Activated CD4-positive, alpha-beta T cell treated with anti-CD3 and anti-CD28 coated beads, Interleukin-10, Interleukin-2, amounts not matched to agents 100 ng/mL and 50 ng/mL, durations not matched to agents 16 hours and 8 hours (primary cell): ENCODE data around the gene TMCC3.
A peak's percentile ranks its signal among the peaks of the same experiment; 100 is the strongest.
"Not testable (repeated sequence)": the region's sequence is repeated elsewhere in the genome, so short reads cannot be mapped to it uniquely, and the experiment has no call there.

Experiments
- DNase-seq: peaks from one replicate; pipeline ENCODE4 v3.0.0-alpha.2; 2020

TMCC3 gene, protein sequence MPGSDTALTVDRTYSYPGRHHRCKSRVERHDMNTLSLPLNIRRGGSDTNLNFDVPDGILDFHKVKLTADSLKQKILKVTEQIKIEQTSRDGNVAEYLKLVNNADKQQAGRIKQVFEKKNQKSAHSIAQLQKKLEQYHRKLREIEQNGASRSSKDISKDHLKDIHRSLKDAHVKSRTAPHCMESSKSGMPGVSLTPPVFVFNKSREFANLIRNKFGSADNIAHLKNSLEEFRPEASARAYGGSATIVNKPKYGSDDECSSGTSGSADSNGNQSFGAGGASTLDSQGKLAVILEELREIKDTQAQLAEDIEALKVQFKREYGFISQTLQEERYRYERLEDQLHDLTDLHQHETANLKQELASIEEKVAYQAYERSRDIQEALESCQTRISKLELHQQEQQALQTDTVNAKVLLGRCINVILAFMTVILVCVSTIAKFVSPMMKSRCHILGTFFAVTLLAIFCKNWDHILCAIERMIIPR

DNA sequence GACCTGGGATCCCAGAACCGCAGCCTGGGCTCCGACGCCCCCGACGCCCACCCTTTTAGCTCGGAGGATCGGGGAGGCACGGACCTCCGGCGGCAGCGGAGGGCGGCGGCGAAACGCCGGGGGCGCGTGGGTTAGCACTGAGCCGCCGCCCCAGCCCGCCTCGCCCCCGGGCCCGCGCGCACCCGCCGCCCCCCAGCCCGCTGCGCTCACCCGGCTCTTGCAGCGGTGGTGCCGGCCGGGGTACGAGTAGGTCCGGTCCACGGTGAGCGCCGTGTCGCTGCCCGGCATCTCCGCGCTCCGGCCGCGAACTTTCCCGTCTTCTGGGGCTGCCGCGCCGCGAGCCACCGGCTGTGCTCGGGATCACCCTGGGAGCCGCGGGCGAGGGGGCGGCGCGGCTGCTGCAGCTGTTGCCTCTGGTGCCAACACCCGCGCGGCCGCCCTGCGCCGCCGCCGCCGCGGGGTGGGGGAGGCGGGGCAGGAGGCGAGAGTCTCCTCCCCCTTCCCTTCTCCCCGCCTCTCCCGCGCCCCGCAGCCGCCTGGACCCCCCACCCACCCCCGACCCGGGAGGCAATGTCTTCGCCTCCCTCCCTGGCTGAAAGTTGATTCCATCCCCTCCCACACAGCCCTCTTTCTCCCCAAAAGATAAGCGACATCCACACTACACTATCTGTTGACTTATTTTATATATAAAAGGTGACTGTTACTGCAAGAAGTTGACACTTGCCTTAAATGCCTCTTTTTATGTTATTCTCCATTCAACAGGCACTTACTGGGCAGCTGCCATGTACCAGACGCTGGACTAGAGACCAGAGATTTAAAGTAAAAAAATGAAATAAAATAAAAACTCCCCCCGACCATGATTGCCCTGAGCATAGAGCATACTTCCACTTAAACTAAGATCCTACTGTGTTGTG lies at the start of gene TMCC3:
TMCC3 (minus strand) TSS at position 415 of the 914 bp plus-strand sequence; CDS start at position 288, 127 bp downstream.
- peak; percentile 17 for DNase-seq

DNA sequence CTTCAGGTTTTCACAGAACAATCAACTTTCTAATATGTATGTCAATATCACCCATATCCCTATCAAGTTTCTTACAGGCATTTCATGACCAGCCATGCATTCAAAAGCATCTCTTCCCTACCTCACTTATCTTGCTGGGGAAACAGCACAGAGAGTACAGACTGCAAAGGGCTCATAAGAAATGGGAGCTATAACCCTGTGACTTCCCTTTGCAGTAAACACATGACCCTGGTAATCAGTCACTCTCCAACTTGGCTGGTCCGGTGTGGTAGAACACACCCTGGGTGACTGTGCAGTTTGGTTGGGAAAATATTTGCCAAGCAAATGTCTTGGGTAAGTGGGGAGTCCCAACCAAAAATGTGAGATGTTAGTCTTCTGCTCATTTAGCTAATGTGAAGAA lies 49.4 kb upstream of the TMCC3 start:
- no peak for DNase-seq

GRCh38 chr12:94698578-94698977 lies 48.2 kb upstream of the TMCC3 start:
- no peak for DNase-seq

DNA sequence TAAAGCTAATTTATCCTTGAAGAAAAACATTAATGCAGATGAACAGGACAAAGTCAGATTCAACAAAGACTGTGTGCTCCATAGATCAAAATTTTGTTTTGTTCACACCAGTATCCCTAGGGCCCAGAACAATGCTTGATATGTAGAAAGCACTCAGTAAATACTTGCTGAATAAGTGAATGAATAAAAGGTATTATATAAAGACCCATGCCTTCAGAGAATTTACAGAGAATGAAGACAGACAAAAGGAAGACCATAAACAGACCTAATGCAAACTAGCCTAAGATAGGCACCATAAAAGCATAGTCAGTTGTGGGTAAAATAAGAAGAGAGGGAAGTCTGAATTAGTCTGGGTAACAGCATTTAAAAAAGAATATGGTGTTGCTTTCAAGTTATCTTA lies 47.3 kb upstream of the TMCC3 start:
- no peak for DNase-seq

GRCh38 chr12:94694732-94695131 lies 44.4 kb upstream of the TMCC3 start:
- DNase-seq = no peak

- DNase-seq = not testable (repeated sequence)
Observed at GRCh38 chr12:94692826-94693225, 42.5 kb upstream of the TMCC3 start.

DNA sequence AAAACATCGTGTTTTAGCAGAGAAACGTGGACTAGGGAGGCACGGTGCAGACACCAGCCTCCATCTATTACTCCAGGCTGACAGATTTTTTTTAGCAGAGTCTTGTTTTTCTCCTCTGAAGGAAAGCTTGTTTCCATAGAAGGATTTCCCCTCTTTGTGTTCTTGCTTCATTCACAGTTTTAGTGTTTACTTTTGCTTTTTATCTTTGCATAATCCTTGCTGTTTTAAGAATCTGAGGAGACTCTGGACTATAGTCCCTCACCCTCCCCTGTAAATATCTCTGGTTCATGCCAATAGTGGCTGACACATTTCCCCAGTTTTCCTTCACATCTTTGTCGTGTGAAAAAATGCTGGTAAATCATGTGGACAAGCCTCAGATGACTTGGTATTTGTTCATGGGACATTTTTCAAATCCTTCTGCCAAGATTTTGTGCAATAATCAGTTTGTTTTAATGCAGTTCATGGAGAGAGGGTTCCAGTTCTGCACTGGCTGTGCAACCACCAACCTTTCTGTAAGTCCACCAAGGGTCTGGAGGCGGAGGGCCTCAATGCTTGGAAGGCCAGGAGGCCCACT lies 39.9 kb upstream of the TMCC3 start:
- DNase-seq = no peak

DNA sequence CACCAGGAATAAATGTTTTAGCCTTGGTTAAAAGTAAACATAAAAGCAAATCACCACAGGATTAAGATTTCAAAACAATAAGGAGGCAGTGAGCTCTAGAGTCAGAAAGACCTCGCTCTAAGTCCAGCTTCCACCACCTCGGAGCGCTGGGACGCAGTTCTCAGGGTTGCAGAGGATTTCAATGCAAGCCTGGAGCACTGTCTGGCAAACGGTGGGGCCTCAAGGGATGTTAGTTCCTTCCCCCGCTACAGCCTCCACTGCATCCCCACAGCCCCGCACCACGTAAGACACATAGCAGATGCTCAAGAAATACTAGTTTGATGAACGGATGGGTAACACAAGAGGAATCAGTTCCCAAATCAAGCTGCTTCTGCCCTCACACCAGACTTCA lies 39.3 kb upstream of the TMCC3 start:
- DNase-seq = no peak

GRCh38 chr12:94689002-94689645 lies 38.8 kb upstream of the TMCC3 start:
- DNase-seq = peak; percentile 47

GRCh38 chr12:94687891-94688290 lies 37.5 kb upstream of the TMCC3 start:
- no peak for DNase-seq

DNA sequence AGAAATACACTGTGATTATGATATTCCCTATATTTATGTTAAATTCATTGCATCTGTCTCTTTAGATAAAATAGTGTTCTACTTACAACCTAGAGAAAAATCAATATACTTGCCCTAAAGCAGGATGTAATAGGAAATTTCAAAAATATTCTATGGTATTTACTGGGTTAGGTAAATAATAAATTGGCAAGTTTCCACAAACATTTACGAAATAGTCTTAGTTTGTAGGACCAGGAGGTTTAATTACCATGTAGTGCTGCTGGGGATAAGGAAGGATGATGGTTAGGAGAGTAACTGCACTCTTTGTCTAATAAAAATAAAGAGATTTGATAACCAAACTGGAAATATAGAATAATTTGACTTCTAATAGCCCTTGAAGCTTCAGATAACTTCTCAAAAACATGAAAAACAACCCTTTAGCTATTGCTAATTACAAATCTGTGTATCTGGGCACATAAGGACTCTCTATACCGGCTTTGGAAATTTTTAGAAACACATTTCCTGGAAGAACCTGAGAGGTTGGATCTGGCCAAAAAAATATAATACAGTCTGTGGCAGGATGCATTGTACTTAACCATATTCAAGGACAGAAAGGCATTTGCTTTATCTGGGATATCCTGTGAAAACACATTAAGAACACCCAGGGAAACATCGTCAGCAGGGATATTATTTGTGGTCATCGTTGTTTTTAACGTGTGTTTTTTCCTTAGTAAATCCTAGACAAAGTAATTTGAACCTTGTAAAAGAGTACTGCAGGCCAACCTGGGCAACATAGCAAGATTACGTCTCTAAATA lies 36.7 kb upstream of the TMCC3 start:
- no peak for DNase-seq

GRCh38 chr12:94684416-94685142 lies 34.2 kb upstream of the TMCC3 start:
- DNase-seq = no peak

DNA sequence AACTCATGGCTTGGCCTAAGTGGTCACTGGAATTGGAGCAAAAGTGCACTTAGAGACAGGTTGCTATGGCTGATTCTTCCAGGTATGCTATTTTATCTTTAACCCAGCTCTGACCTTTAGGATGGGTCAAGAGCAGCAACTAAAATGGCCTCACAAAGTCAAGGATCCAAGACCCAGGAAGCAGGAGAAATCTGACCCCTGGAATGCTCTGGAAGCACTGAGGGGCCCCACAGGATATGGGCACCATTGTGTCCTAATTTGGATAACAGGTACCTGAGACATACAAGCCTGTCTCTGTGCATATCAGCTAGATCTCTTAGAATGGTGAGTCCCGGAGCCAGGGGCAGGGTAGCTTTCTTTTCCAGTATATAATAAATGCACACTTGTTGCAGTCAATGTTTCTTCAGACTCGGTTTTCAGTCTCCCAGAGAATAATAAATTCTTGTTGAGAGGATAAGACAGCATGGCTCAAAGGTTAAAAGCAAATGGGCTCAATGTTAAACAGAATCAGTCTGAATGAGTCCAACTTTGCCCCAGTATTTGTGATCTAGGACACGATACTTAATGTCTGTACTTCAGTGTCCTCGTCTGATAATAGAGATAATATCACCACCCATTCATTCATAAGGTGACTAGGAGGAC lies 29.3 kb upstream of the TMCC3 start:
- DNase-seq = no peak

- DNase-seq = no peak
Observed at GRCh38 chr12:94678849-94679248, 28.5 kb upstream of the TMCC3 start.

DNA sequence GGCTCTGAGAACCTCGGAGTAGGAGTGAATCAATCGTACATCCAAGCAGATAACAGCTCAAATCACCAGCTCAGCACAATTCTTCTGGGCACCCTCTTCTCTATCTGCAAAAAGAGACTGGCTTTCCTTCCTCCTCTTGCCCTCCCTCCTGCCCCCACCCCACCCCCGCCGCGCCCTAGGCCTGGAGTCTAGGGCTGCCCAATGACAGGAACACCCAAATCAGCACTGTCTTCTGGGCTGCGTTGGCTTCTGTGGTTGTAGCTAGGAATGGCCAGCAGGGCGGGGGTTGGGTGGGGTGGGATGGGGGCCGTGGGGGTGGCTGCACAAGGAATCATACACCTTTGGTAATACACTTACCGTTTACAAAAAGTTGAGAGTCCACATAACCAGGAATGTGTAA lies 28.0 kb upstream of the TMCC3 start:
- no peak for DNase-seq

DNA sequence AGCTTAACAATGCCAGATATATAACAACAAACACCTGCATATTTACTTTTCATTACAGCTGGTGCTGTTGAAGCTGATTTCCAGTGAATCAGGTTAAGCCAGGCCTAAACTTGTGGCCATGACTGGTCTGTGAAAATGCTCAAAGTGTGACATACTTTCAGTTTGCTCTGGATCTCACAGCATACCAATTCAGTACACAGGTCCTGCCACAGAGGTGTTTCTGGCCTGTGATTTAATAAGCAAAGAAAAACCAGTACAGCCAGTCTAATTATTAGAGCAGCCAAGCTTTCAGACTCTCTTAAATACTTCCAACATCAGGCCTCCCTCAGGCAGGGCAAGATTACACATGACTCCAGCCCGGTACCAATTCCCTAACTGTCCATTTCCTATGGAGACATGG lies 27.4 kb upstream of the TMCC3 start:
- no peak for DNase-seq

DNA sequence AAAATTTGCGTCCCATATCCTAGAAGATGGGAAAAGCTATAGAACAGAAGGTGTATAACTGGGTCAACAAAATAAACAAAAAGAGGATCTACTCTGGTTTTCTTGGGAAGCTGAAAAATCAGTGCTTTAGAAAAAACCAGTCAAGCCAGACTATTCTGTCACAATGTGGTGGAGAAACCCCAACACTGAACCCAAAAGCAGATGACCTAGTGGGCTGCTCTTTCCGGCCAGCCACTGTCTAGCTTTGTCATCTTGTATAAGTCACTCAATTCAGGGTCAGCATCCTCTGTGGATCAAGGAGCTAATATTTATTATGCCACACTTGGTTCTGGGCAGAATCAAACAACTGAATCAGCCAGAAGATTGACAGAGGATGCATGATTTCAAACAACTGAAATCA lies 26.6 kb upstream of the TMCC3 start:
- DNase-seq = no peak

DNA sequence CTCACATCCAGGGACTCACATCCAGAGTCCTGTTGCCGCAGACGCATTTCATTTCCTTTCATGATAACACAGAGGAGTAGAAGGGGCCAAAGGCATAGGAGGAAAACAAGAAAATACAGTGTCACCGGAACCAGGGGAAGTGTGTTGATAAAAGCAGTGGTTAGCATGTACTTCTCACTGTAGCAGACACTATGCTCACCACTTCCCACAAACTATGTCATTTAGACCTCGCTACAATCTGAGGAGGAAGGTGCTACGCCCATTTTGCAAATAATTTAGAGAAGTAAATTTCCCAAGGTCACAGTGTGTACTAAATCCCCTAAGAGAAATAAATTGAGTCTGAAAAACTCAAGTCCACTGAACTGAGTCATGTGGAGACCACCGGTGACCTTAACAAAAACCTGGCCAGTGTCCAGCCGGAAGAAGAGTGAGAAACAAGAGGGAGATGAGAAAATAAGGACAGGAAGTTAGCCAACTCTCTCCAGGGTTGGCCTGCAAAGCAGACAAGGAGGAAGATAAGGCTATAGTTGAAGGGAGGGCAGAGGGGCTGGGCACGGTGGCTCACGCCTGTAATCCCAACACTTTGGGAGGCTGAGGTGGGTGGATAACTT lies 25.8 kb upstream of the TMCC3 start:
- peak; percentile 39 for DNase-seq

GRCh38 chr12:94674835-94675234 lies 24.5 kb upstream of the TMCC3 start:
- DNase-seq = no peak

GRCh38 chr12:94674051-94674451 lies 23.7 kb upstream of the TMCC3 start:
- DNase-seq = no peak
